Glomerular visceral epithelial cell (primary cell): ENCODE data around the gene TAS1R3.

ENCODE experiments used
- DNase-seq: peaks from one replicate; pipeline ENCODE4 v3.0.0-alpha.2; 2016; ENCODE audit errors: extremely low spot score

TAS1R3 gene

DNA sequence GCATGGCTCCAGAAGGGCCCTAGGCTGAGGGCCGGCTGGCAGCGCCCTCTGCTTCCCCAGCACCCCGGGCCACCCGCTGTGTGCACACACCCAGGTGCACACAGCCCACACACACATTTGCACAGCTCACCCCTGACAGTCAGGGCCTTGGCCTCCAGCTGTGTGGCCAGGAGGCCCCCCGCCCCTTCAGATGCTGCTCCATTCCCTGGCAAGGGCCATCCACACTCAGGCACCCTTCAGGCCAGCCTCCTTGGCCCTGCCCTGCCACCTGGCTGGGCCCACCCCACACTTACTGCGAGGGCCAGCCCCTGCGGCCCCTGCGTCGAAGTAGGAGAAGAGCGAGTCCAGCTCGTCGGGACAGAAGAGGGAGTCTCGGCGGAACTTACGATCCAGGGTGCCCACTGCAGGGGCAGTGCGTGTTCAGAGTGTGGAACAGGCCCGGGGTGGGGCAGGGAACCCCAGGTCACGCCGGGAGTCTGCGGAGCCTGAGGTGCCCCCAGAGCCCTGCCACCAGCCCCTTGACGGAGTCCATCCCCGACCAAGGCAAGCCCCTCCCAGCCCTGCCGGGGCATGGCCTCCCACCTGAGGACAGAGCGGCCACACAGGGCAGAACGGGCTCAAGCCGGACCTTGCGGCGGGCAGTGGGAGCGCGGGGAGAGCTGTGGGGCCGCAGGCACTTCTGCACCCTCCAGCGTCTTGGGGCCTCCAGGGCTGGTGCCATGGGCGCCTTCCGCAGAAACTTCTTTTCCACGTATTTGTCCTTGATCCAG, 35.7 kb upstream of the TAS1R3 start:
- DNase-seq: no peak

DNA sequence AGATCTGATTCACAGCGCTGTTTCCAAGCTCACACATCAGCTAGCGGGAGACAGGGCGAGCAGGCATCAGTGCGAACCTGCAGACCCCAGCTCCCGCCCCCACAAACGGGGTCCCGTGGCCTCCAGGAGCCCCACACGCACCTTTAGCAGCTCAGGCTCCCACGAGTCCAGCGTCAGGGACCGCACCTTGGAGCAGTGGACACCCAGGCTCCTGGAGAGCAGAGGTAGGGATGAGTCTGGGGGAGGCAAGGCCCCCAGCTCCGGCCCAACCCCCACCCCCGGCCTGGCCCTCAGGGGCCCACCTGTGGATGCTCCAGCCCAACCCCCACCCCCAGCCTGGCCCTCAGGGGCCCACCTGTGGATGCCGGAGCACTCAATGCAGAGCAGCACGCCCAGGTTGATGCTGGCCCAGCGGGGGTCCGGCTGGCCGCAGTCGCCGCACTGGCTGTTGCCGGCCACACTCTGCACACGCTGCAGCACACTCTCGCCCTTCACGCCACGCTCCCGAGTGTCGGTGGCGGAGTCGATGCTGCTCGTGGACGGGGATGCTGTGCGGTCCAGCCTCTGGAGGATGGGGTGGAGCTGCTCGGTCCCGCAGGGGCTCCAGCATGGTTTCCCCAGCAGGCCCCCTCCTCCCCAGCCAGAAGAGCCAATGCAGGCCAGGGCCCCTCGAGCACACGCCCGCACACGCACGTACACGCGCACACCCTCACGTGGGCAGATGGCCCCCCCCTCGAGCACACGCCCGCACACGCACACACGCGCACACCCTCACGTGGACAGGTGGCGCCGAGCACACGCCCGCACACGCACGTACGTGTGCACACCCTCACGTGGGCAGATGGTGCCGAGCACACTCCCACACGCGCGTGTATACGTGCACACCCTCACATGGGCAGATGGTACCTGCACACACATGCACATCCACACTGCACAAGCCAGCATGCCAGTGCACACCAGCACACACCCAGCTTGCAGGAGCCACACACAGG, 34.7 kb upstream of the TAS1R3 start:
- no peak for DNase-seq

DNA sequence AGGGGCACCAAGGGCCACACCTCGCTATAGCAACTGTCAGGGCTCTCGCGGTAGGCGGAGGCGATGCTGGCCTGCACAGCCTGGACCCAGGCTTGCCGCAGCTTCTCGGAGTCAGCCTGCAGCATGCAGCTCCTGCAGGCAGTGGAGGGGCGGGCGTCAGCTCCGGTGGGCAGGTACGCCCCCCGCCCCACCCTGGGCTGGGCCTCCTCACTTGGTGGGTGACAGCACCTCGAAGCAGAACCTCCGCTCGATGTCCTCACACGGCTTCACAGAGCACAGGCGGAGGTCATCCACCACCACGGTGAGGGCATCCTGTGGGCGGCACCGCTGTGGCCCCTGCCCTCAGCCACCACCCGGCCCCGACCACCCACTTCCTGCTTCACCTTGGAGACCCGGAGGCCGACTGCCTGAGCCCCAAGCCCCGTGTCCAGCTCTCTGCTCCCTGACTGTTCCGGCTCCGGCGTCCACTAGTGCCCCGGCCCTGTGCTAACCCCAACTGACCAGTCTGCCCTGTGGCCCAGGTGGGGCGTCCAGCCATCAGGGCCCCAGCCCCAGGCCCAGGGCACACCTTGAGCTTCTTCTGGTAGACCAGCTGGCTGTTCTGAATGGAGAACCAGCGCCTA, 33.2 kb upstream of the TAS1R3 start:
- DNase-seq: no peak

DNA sequence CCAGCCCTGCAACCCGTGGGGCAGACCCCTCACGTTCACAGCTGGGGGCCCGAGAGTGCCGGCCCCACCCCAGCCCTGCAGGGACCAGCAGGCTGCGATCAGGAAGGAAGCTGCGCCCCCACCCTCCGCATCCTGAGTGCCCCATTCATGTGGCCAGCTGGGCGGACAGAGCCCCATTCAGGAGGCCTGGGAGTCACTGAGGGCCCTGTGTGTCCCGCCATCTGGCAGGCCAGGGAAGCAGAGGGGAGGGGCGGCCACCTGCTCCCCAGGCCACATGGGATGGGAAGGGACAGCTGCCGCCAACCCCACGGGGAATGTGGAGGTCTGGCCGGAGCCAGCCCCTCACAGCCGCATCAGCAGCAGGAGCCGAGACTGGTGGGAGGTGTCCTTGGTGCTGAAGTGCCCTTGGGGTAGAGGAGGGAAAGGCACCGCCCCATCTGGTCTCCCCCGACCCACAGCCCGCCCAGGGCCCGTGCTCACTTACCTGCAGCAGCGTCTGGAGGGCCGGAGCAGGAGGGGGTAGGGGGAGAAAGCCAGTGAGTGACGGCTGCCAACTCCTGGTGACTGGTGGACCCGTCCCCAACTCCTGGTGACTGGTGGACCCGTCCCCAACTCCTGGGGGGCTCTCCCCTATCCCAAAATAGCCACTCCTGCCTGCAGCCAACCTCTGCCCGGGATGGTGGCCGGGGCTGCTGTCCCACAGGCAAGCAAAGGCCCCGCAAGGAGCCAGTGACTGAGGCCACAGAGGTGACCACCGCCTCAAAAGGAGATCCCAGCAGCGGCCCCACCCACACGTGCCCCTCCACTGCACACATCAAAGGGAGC, 32.0 kb upstream of the TAS1R3 start:
- DNase-seq: no peak

DNA sequence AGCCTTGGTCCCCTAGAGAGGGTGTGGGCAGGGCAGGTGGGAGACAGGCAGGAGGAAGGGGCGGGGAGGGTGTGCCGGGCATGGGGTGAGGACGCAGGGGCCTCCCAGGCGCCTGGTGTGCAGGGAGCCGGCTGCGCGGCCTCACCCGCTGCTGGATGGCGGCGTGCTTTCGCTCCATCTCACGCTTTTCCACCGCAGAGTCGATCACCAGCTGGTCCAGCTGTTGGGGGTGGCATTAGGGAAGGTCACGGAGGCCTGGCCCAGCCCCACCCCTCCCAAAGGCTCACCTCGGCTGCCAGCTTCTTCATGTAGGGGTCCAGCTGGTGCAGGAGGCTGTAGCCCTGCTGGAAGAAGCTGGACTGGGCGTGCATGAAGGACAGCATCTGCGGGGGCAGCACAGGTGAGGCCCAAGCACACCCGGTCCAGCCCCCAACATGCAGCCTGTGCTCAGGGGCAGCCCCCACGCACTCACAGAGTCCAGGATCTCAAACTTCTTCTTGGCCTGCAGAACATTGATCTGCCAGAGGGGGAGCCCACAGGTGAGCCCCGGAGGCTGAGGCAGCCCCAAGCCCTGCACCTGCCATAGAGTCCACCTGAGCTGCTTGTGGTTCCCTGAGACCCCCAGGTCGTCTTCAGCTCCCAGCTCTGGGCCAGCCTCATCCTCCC, 31.3 kb upstream of the TAS1R3 start:
- DNase-seq: no peak

DNA sequence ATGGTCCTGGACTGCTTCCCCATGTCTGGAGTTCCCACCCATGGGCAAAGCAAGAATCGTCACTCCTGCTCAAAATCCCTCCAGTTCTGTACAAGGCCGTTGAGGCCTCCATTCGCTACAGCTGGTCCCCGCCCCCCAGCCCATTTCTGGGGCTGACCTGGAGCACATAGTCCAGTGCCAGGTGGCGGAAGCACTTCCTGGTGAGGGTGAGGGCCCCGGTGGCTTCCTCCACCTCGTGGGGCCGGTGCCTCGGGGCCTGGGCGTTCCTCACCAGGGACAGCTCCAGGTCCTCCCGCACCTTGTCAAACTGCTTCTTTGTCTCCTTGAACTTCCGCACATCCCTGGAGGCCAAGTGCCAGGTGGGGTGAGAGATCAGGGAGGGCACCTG, 30.7 kb upstream of the TAS1R3 start:
- no peak for DNase-seq

DNA sequence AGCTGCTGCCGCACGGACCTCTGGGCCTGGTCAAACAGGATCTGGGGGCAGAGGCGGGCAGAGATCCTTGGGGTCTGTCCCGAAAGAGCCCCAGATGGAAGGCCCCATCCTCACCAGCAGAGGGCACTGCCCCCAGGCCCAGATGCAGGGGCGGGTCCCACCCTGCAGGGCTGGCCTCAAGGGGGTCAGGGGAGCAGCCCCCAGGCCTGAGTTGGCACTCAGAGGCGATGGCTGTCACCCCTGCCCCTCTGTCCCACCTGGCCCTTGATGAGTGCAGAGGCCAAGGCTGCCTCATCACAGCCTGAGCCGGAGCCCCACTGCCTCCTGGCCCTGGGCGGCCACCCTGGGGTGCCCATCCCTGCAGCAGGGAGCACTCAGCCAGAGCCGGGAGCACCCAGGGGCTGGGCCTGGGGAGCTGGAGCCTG, 29.1 kb upstream of the TAS1R3 start:
- no peak for DNase-seq

DNA sequence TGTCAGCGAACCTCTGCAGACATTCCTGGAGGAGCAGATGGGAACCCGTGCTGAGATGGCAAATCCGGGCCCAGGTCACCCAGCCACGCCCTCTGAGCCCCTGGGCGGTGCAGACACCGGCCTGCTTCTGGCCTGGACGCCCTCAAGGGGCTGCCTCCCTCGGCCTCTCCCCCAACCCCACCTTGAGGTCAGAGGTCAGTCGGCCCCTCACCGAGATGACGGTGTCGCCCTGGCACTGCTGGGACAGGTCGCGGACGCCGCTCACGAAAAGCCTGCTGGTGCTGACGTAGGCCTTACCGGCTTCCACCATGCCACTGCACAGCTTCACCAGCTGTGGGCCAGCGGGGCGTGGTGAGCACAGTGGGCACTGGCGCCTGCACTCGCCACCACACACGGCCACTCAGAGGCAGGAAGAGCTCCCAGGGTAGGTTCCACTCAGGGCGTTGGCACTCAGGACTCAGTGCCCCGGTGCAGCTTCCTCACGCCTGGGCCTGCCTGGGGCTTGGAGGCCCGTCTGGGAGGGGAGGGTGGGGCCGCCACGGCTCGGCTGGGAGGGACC, 28.1 kb upstream of the TAS1R3 start:
- no peak for DNase-seq

DNA sequence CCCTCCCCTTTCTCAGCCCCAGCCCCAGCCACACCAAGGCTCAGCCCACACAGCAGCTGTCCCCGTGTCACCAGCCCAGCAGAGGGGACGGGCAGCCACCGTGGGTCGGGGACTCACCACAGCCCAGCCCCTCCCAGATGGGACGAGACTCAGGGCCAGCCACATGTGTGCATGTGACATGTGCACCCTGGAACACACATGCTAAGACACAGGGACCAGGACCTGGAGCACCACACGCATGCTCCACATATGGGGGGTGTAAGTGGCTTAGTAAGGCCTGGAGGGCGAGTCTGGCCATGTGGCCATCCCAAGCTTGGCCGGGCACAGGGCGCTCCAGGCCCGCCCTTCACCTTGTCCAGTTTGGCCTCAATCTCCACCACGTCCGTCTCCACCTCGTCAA, 27.3 kb upstream of the TAS1R3 start:
- DNase-seq: no peak

DNA sequence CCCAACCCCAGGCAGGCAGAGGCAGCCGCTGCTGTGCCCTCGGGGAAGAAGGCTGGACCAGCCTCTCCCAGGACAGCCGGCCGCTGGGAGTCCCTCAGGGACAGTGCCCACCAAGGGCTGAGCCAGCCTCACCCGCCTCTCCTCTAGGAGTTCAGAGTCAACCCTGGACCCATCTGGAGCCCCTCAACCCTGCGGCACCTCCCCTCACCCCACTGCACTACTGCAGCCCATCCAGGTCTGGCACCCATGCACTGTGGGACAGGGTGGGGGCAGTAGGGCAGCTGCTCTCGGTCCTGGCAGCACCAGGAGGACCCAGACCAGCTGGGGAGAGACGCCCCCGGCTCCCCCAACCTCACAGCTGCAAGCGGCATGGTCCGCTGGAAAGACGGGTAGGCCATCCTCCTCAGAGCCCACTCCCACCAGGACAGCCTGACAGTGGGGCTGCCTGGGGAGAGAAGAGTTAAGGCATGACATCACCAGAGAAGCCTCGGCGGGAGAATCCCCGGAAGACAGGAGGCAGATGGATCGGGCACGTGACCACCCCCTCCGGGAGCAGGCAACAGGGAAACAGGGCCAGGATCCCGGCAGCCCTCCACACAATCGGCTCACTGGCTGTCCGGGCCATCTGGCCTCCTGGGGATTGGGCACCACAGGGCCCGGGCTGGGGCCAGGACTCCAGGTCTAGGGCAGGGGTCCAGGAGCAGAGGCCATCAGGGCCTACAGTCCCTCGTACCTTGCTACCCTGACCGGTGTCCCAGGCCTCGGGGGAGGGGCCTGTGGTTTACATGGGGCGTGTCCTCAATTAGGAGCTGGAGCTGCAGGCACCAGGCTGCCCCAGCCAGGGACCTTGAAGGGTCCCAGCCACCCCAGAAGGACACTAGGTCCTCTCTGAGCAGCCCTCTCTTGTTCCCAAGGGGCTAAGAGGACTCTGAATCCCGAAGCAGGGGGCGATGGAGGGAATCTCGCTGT, 26.5 kb upstream of the TAS1R3 start:
- peak; percentile 83 for DNase-seq

DNA sequence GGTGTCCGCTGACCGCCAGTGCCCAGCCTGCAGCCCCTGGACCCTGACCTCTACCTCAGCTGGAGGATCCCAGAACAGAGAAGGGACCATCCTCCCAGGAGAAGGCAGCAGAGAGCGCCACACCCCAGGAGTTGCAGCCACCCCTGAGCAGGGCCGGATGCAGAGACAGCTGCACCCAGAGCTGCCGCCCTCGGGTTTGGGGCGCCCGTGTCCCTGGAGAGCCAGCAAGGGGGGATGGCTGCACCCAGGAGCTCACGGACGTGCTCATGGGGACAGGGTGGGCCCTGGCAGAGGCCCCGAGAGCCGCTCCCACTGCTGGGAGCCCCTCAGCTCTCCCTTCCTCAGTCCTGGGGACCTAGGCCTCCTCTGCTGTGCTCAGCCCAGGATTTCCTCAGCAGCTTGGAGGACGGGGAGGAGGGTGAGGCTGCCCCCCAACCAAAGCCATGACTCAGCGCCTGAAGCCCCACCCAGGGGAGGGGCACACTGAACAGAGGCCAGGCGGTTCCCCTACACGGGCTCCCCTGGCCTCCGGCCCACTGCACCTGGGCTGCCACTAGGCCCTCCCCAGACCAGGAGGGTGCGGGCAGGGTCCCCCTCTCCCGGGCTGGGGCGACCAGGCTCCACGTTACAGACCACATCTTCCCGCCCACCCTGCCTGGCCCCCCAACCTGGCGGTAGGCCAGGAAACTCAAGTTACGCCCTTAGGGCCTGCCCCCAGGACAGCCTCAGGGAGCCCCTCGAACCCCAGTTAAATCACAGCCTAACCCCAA, 25.6 kb upstream of the TAS1R3 start:
- peak; percentile 88 for DNase-seq

DNA sequence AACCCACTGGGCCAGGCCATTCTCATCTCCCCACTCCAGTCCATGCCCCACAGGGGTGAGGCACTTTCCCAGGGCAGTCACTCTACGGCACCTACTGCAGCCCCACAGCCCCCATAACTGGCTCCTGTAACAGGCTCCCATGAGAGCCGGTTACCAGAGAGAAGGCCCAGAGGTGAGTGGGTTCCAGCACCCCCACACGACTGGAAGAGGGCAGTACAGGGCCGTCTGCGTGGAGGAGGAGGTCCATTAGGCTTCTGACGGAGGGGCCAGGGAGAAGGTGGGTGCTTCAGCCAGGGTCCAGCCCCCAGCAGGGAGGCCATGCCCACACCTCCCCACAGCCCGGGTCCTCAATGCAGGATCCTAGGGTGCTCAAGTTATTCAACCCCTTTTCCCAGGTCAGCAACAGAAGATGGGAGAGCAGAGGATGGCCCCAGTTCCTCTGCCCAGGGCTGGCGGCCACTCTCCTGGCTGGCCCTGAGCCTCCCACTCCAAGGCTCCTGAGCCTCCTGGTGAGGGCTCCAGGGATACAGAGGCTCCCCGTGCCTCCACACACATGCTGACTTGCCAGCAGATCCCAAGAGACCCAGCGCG, 24.9 kb upstream of the TAS1R3 start:
- DNase-seq: peak; percentile 44

DNA sequence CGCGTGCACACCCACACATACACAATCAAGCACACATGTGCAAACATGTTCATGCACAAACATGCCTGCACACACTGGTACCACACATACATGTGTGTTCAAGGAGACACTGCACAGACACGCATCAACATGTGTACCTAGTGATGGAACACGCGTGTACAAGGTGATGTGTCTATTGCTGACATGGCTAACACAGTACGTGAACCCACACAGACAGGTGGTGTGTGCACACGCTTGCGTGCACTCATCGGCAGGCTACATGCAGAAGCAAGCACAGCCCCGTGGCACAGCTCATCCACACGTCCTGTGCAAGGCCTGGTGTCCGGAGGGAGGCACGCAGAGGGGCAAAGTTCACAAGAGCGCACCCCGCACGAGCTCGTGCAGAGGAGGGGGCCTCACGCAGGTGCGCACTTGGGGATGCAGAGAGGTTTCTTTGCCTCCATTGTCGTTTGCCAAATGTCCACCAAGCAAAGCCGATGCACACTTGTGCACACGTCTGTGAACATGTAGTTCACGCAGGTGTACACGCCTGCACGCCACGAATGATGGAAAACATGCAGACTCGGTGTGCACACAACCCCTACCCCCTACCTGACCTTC, 24.3 kb upstream of the TAS1R3 start:
- DNase-seq: no peak

DNA sequence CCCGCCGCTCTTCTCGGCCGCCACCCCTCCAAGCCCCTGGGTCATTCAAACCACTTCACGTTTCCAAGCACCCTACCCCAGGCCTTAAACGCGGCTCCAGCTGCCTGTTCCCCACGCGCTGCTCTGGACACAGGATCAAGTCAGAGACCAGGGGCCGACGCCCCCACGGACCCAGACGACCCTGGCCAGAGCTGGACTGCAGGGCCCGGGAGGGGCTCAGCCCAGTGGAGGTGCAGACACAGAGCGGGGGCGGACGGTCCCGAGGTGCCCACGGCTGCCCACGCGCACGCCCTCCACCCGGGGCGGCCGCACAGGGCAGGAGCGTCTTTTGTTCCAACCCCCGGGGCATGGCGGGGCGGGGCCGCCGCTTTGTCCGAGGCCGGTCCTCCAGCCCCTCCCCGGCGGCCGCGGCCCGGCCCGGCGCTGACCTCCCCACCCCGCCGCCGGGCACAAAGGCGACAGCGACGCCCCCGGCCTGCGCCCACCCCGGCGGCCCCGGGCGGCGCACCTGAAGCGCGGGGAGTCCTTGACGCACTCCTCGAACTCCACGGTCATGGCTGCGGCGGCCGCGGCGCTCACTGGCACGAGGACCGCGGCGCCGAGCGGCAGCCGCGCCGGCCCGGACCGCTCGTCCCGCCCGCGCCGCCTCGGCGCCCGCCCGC, 23.7 kb upstream of the TAS1R3 start:
- peak; percentile 60 for DNase-seq

DNA sequence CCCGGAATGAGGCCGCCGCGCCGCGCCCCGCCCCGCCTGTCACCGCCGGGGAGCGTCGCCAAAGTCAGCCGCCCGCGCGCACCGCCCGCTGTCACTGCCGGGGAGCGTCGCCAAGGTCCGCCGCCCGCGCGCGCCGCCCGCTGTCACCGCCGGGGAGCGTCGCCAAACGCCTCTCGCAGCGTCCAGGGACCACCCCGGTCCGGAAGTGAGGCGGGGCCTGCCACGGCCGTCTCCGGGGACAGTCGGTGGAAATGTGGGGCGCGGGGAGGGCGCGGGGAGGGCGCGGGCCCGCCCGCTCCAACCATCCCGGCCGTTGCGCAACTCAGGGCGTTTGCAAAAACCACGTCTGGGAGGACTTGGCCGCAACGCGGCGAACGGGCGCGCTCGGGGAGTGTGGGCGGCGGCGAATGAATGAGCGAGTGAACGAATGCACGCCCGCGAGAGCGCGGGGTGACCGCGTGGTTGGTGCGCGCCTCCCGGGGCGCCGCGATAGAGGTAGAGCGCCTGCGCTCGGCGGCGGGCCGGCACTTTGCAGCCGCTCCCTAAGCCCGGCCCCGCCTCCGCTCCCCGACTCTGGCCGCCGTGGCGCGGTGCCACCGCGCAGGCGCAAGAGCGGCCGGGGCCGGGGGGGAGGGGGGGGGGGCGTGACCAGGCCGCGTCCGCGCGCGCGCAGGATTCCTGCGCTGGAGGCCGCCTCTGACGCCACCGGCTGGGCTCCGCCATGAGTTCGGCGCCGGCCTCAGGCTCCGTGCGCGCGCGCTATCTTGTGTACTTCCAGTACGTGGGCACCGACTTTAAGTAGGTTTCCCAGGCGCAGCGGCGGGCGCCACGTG, 22.9 kb upstream of the TAS1R3 start, which contains the start of the genes ACAP3 and PUSL1:
Gene ACAP3, minus strand, starts transcription at position 8 of the 833 bp plus-strand sequence. CDS start 115 bp downstream, outside the sequence.
Gene PUSL1, plus strand, starts transcription at position 675 of the 833 bp plus-strand sequence. Its CDS starts 47 bp downstream, at position 722.
- peak; percentile 92 for DNase-seq

DNA sequence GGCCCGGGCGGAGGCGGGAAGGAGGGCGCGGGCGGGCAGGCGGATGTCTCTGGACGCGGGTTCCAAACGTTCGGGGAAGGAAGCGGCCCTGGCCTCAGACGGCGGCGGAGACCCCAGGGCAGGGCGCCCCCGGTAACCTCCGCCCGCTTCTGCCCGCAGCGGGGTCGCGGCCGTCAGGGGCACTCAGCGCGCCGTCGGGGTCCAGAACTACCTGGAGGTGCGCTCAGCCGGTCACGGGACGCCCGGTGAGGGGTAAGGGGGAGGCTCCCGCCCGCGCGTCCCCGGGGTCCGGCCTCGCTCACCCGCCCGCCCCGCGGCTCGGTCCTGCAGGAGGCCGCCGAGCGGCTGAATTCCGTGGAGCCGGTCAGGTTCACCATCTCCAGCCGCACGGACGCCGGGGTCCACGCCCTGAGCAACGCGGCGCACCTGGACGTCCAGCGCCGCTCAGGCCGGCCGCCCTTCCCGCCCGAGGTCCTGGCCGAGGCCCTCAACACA, 22.3 kb upstream of the TAS1R3 start:
- no peak for DNase-seq
